Right kidney (tissue), 9 donors: ENCODE measurements around the gene PKD2L1.
A peak's percentile ranks its signal among the peaks of the same experiment; 100 is the strongest.
"Not testable (repeated sequence)": the region's sequence is repeated elsewhere in the genome, so short reads cannot be mapped to it uniquely, and the experiment has no call there.

Experiments
- DNase-seq: peaks from one replicate; pipeline ENCODE4 v3.0.0-alpha.2; 2016
- long read RNA-seq, 8 donors: transcript quantifications; one replicate each; lab custom pipeline, GENCODE V29; 2026

The PKD2L1 gene
- long read RNA-seq, donor 1, partial matches to known transcripts: 16 of 16 reads
- long read RNA-seq, donor 1, other reads (novel, unspliced or antisense): 0 of 16 reads
- long read RNA-seq, donor 2: 0 reads
- long read RNA-seq, donor 3: 0 reads
- long read RNA-seq, donor 4, partial matches to known transcripts: 5 of 5 reads
- long read RNA-seq, donor 4, other reads (novel, unspliced or antisense): 0 of 5 reads
- long read RNA-seq, donor 5, partial matches to known transcripts: 10 of 10 reads
- long read RNA-seq, donor 5, other reads (novel, unspliced or antisense): 0 of 10 reads
- long read RNA-seq, donor 6, partial matches to known transcripts: 12 of 12 reads
- long read RNA-seq, donor 6, other reads (novel, unspliced or antisense): 0 of 12 reads
- long read RNA-seq, donor 7, partial matches to known transcripts: 33 of 33 reads
- long read RNA-seq, donor 7, other reads (novel, unspliced or antisense): 0 of 33 reads
- long read RNA-seq, donor 8: 0 reads

DNA sequence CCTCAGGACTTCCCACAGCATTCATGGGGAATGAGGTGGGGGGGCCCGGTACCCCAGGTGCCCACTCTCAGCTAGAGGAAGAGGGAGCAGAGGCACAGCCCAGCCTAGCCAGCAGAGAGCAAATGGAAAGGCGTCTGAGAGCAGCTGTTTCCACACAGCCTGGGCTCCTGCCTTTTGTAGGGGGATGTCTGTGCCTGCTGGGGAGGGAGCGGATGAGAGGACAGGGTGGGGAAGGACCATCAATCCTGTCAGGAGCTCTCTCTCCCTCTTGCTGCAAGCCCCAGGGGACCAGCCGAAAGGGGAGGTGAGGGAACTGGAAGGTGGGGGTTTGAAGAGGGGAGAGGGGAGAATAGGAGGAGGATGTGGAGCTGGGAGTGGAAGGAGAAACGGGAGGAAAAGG is at the start of gene PKD2L1:
PKD2L1 (minus strand) TSS at position 150 of the 400 bp plus-strand sequence; CDS start at position 25, 125 bp downstream.
- no peak for DNase-seq

GRCh38 chr10:100377830-100378229 is 47.8 kb upstream of the PKD2L1 start:
- no peak for DNase-seq

GRCh38 chr10:100376656-100377055 is 46.6 kb upstream of the PKD2L1 start:
- not testable (repeated sequence) for DNase-seq

- not testable (repeated sequence) for DNase-seq
These were observed 44.8 kb upstream of the PKD2L1 start for GRCh38 chr10:100374677-100375353.

GRCh38 chr10:100374200-100374655 is 44.2 kb upstream of the PKD2L1 start:
- DNase-seq: no peak

DNA sequence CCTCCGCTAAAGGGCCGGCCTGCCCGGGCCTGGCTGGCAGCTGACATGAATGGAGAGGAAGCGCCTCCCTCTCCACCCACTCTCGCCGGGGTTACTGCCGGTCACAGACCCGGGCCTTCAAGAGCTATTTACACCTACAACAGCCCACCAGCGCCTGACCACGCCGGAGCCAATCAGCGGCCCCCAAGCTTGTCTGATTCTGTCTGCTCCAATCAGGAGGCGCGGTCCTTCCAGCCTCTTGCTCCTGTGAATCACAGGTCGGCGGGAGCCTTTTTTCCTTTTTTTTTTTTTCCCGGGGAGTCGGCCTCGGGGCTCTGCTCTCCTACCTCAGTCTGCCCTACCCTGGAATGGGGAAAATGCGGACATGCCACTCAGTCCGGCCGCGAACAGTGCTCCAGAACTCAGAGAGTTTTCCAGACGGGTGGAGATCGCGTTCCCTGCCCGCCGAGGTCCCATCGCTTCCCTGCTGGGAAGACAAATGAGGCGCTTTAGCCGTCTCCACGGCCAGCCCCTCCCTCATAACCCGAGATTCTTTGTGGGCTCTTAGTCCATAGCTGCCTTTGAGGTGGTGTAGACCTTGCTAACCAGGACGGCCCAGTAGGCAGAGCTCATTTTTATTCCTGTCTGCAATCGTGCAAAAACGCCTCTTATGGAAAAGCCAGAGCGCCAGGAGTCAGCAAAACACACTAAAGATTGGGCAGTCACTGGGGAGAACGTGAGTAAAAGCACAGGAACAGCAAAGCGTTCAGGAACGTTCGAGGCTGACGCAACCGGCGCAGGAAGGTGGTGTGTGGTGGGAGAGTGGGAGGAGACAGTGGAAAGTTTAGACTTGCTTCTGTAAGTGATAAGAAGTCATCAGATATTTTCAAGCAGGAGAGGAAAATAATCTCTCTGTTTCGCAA is 43.5 kb upstream of the PKD2L1 start:
- peak; percentile 89 for DNase-seq

DNA sequence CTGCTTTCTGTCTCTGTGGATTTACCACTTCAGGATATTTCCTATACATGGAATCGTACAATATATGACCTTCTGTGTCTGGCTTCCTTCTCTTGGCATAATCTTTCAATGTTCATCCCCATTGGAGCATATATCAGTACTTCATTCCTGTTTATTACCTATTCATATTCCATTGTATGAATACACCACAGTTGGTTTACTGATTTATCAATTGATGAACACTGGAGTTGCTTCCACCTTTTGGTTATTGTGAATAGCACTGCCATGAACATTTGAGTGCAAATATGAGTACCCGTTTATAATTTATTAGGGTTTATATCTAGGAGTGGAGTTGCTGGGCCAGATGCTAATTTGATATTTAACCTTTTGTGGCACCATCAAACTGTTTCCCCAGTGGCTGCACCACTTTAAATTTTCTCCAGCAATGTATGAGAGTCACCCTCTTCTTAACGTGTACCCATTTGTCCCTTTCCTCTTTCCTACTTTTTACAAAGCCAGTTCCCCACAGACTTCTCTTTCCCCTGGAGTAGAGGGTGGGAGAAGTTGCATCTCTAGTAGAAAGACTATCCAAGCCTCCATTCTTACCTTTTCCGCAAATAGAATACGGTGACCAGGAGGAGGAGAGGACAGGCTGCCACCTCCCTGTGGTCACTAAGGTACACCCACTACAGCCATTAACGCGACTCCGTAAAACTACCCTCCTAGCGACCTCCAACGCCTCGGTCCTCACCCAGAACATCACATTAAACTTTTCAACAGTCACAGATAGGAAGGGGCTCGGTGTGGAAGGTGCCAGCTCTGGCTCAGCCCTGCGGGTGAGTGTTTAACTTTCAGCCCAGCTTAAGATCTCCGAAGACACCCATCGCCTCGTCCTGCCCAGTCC is 42.6 kb upstream of the PKD2L1 start:
- DNase-seq: no peak

DNA sequence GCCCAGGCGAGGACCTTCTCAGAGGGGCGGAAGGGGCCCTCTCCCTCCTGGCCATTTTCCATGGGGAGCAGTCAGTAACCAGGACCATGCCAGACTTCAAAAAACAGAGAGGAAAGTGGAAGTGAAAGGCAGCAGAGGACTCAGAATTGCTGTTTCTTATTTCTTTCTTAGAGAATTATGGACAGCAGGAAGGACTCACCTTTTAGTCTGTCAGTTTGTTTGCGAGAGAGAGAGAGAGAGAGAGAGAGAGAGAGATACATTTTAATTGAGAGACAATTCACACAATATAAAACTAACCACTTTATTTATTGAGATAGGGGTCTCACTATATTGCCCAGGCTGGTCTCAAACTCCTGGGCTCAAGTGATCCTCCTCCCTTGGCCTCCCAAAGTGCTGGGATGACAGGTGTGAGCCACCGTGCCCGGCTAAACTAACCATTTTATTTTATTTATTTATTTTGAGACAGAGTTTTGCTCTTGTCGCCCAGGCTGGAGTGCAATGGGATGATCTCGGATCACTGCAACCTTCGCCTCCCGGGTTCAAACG is 41.5 kb upstream of the PKD2L1 start:
- no peak for DNase-seq

DNA sequence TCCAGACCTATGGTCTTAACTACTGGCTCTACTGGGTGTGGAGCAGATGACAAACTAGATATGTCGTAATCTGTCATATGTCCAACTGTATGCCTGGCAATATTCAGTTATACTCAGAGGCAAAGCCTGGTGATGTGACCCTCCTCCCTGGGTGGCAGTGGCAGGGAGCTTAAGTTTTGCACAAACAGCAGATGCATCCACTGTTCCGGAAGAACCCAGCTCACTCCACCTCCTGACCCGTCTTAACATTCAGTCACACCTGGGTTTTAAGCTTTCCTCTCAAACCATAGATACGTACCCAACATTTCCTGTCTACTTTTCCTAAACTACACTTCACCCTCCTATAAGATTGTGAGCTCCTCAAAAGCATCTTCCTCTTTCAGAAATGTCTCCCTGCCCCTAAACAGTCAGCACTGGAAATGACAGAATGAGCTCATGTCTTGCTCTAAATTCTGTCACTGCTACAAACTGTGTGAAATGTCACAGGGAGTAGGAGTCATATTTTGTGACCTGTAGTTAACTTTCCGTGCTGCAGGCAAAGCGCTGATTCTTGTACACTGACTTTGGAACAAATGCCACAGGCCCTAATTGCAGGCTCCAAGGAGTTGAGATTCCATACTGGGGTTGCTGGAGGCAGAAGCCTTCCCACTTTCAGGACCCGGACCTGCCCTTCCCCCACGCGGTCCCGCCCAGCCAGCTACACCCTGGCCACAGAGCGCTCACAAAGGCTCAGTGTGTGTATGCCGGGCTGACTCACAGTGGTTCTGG is 40.9 kb upstream of the PKD2L1 start:
- DNase-seq: peak; percentile 52

DNA sequence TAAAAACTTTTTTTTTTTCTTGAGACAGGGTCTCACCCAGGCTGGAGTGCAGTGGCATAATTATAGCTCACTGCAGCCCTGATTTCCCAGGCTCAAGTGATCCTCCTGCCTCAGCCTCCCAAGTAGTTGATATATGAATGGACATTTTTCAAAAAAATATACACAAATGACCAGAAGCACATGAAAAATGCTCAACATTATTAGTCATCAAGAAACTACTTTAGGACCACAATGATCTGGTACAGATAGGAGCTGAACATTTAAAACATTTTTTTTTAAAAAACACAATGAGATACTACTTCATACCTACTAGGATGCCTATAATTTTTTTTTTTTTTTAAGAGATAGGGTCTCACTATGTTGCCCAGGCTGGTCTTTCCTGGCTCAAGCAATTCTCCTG is 38.7 kb upstream of the PKD2L1 start:
- DNase-seq: no peak

DNA sequence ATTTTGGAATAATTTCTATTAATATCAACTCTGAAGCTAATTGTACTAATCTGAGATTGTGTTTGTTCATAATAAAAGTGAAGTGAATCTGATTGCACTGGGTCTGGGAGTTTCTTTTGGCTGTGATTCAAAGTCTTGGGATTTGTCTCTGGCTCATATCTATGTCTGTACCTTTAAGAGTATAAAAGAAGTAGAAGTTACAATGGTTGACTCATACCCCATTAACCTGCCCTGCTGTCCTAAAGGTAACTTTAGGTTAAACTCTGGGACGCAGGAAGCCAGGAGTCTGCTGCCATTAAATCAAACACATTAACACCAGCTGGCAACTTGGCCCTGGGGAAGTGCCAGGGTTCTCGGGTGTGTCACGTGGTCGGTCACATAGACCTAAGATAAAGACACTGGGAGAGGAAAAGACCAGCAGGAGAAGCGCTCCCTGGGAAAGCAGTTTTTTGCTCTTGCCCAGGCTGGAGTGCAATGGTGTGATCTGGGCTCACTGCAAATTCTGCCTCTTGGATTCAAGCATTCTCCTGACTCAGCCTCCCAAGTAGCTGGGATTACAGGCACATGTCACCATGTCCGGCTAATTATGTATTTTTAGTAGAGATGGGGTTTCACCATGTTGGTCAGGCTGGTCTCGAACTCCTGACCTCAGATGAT is 34.8 kb upstream of the PKD2L1 start:
- peak; percentile 41 for DNase-seq

GRCh38 chr10:100364175-100364574 is 34.1 kb upstream of the PKD2L1 start:
- no peak for DNase-seq

DNA sequence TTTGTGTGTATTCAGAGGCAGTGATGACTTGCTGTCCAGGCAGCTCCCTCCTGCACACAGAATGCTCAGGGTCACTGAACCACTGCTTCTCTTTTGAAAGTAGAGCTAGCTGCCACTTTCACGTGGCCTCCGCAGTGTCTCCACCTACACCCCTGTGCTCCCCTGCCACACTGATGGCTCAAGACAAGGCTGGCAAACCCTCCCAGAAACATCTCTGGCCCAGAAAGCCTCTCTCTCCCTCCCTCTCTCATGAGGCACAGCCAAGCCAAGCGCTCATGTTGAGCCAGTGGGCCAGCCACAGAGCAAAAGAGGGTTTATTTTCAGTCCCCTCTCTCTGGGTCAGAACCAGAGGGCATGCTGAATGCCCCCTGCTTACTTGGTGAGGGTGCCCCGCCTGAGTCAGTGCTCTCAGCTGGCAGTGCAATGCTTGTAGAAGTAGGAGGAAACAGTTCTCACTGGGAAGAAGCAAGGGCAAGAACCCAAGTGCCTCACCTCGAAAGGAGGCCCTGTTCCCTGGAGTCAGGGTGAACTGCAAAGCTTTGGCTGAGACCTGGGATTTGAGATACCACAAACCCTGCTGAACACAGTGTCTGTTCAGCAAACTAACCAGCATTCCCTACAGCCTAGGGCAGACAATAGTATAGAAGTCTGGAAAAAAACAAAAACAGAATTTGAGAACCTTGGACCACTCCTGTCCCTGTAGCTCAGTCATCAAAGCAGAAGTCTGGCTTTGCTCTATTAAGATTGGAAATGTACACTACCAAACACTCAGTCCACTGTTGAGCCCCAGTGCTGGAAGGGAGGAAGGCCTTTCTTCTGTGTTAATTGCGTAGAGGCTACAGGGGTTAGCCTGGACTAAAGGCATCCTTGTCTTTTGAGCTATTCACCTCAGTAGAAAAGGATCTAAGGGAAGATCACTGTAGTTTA is 32.8 kb upstream of the PKD2L1 start:
- DNase-seq: no peak

GRCh38 chr10:100360234-100360633 is 30.2 kb upstream of the PKD2L1 start:
- no peak for DNase-seq

DNA sequence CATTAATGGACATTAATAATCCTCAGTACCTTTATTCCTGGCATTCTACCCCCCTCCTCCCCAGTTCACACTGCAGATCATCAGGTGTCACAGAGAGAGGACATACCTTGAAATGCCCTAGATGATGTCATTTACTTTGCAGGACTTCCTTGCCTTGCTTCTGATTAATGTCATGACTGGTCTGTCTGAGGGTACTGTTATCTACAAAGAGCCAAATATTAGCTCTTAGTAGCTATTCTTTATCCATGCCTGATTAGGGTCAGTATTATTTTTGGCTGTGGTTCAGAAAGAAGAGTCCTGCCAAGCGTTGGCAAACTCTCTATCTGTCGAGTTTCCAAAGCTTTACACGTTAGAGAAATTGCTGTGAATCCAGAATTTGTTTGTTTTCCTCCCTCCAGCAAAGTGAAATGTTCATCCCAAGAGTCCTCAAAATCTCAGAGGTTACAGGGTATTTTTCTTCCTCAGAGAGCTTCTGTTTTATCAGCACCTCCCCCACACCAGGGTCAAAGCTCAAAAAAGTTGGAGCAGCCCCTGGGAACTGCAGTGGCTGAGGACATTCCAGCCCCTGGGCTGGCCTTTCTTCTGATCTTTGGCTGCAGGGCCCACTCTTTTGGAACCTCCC is 29.6 kb upstream of the PKD2L1 start:
- DNase-seq: no peak

DNA sequence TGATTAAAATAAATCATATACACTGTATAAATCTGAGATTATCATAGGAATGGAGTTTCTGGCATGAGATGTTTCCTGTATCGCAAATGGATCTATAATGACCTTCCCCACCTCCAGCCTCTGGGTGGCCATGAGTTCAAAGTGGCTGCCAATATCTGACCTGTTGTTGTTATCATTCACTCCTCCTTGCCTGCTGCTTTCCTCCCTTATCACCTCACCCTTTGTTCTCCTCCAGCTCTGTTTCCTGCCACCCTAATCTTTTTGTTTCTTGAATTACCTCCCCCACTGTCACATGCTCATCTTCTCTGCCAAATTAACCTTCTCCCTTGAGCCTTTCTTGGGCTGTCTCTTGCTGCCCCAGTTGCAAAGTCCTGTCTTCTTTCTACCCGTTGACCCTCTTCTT is 29.0 kb upstream of the PKD2L1 start:
- no peak for DNase-seq

GRCh38 chr10:100357059-100357858 is 27.2 kb upstream of the PKD2L1 start:
- DNase-seq: no peak
